Trophoblast cell (in vitro differentiated cells and primary cell): Measurements from ENCODE around the gene TTLL10.
"Not testable (repeated sequence)": the region's sequence is repeated elsewhere in the genome, so short reads cannot be mapped to it uniquely, and the experiment has no call there.

Source experiments
- DNase-seq, 2 donors: peaks; one replicate each; pipeline ENCODE4 v3.0.0-alpha.2; 2016
- H2AFZ ChIP-seq: 2 replicates; pipeline ENCODE4 v1.6.1; 2013; ENCODE audit warnings: low read length, moderate library complexity, mild to moderate bottlenecking; ENCODE audit not compliant: insufficient read depth, poor library complexity
- H2AK5ac ChIP-seq: 2 replicates; pipeline ENCODE4 v1.6.1; 2013; ENCODE audit warnings: mild to moderate bottlenecking, low read length
- H2BK120ac ChIP-seq: 2 replicates; pipeline ENCODE4 v1.6.1; 2013; ENCODE audit warnings: low read length, mild to moderate bottlenecking, moderate library complexity; ENCODE audit not compliant: insufficient read depth, poor library complexity
- H2BK12ac ChIP-seq: 2 replicates; pipeline ENCODE4 v1.6.1; 2013; ENCODE audit warnings: mild to moderate bottlenecking, low read length, moderate library complexity
- H2BK5ac ChIP-seq: 2 replicates; pipeline ENCODE4 v1.6.1; 2013; ENCODE audit warnings: low read length, low read depth, moderate library complexity, mild to moderate bottlenecking; ENCODE audit not compliant: poor library complexity
- H3K14ac ChIP-seq: 2 replicates; pipeline ENCODE4 v1.6.1; 2013; ENCODE audit warnings: mild to moderate bottlenecking, low read length
- H3K18ac ChIP-seq: 2 replicates; pipeline ENCODE4 v1.6.1; 2013; ENCODE audit warnings: mild to moderate bottlenecking, low read length
- H3K23ac ChIP-seq: 2 replicates; pipeline ENCODE4 v1.6.1; 2013; ENCODE audit warnings: low read length
- H3K27ac ChIP-seq: 2 replicates; pipeline ENCODE4 v1.5.1; 2013; ENCODE audit warnings: low read depth, mild to moderate bottlenecking, inconsistent platforms, low read length, moderate library complexity
- H3K27me3 ChIP-seq: 2 replicates; pipeline ENCODE4 v1.6.1; 2013; ENCODE audit warnings: inconsistent platforms, mild to moderate bottlenecking, low read length, moderate library complexity; ENCODE audit not compliant: insufficient read depth
- H3K36me3 ChIP-seq, 2 experiments: 1 replicate in 1 of 2; 2 replicates in 1 of 2; pipeline ENCODE4 v1.6.1; 2013; ENCODE audit warnings: low read length in 2 of 2, mild to moderate bottlenecking in 2 of 2, moderate library complexity in 1 of 2; ENCODE audit not compliant: insufficient read depth in 2 of 2, control insufficient read depth in 1 of 2
- H3K4ac ChIP-seq: 2 replicates; pipeline ENCODE4 v1.6.1; 2013; ENCODE audit warnings: low read depth, mild to moderate bottlenecking, low read length, moderate library complexity
- H3K4me1 ChIP-seq, 2 experiments: 1 replicate in 1 of 2; 2 replicates in 1 of 2; pipeline ENCODE4 v1.6.1; 2013; ENCODE audit warnings: low read length in 2 of 2, mild to moderate bottlenecking in 2 of 2, moderate library complexity in 1 of 2; ENCODE audit not compliant: insufficient read depth in 2 of 2, control insufficient read depth in 1 of 2
- H3K4me2 ChIP-seq: 2 replicates; pipeline ENCODE4 v1.6.1; 2013; ENCODE audit warnings: inconsistent platforms, mild to moderate bottlenecking, low read length, moderate library complexity
- H3K4me3 ChIP-seq: 2 replicates; pipeline ENCODE4 v1.5.1; 2013; ENCODE audit warnings: mild to moderate bottlenecking, low read depth, low read length, inconsistent platforms
- H3K79me1 ChIP-seq: one replicate; pipeline ENCODE4 v1.6.1; 2013; ENCODE audit warnings: low read length
- H3K79me2 ChIP-seq: 2 replicates; pipeline ENCODE4 v1.6.1; 2013; ENCODE audit warnings: low read length, mild to moderate bottlenecking; ENCODE audit not compliant: control insufficient read depth, insufficient read depth, poor library complexity
- H3K9ac ChIP-seq: 2 replicates; pipeline ENCODE4 v1.6.1; 2013; ENCODE audit warnings: mild to moderate bottlenecking, low read length
- H3K9me3 ChIP-seq: 2 replicates; pipeline ENCODE4 v1.6.1; 2013; ENCODE audit warnings: low read depth, mild to moderate bottlenecking, control low read depth, inconsistent platforms, low read length; ENCODE audit not compliant: insufficient read depth
- H4K12ac ChIP-seq: 2 replicates; pipeline ENCODE4 v1.6.1; 2013; ENCODE audit warnings: low read depth, mild to moderate bottlenecking, low read length, moderate library complexity
- H4K8ac ChIP-seq: 2 replicates; pipeline ENCODE4 v1.6.1; 2013; ENCODE audit warnings: low read depth, mild to moderate bottlenecking, low read length, moderate library complexity
- H4K91ac ChIP-seq: one replicate; pipeline ENCODE4 v1.6.1; 2013; ENCODE audit warnings: low read depth, mild to moderate bottlenecking, low read length, moderate library complexity
- WGBS: extraction: QIAGEN DNeasy Blood & Tissue Kit; methylation state at CpG from one replicate; pipeline ENCODE4 v1.1.7; 2013; ENCODE audit warnings: missing lambda C conversion rate; ENCODE audit not compliant: insufficient read length, insufficient coverage; ENCODE audit errors: extremely low coverage; 5-methylcytosine and 5-hydroxymethylcytosine counted together

Gene TTLL10

DNA sequence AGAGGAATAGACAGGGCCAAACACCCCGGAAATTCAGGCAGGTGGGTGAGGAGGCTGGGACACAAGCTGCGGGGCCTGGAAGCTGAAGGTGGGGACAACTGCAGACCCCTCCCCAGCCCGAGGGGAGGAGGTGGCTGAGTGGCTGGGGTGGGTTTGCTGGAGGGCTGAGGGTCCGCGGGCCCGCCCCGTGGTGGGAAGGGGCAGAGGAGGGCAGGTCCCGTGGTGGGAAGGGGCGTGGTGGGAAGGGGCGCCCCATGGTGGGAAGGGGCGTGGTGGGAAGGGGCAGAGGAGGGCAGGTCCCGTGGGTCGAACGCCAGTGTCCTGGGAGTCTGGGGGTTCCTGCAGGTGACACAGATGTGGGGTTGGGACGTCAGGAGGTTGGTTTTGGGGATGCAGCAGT, 24.3 kb upstream of the TTLL10 start:
- WGBS = no CpG with 5 or more reads among the region's 15 CpGs

DNA sequence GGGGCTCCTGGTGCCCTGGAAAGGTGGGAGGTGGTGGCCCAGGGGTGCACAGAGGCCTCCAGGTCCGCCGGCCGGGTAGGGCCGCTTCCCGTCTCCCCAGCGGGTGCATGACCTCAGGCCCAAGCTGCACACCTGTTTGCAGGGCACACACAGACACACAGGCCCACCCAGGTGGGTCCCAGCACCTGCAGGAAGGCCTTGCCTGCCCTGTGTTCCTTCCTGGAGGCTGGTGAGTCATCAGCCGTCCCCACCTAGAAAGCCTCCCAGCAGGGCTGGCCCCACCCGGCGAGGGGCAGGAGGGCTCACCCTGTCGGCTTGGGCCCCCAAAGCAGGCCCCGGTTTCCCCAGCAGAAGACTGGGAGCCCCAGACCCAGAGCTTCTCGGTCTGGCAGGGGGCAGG, 23.6 kb upstream of the TTLL10 start:
- no CpG with 5 or more reads among the region's 12 CpGs for WGBS
- Histone ChIP-seq H3K4ac (no peak overlapping the region), H3K79me1 (no peaks in the 10 kb centered on the region), H3K18ac (no peak overlapping the region), H2AFZ (no peak overlapping the region), H3K4me2 (no peak overlapping the region), H2AK5ac (no peak overlapping the region), H2BK120ac (no peak overlapping the region), H3K4me3 (no peak overlapping the region), H2BK5ac (no peak overlapping the region), H4K91ac (no peak overlapping the region), H3K36me3 (no peaks in the 10 kb centered on the region), H3K4me1 (no peaks in the 10 kb centered on the region), H4K12ac (no peak overlapping the region), H3K14ac (no peak overlapping the region), H3K9me3 (peaks cover 4% of the 10 kb centered on the region), H3K79me2 (no peaks in the 10 kb centered on the region), H2BK12ac (no peak overlapping the region), H3K23ac (no peak overlapping the region), H3K27ac (no peak overlapping the region), H3K9ac (no peak overlapping the region), H3K27me3 (no peaks in the 10 kb centered on the region), H4K8ac (no peak overlapping the region)
- DNase-seq = no peak

More for the DNA sequence above, 24.3 kb upstream of the TTLL10 start:
- no peak overlapping the region for H3K4ac ChIP-seq
- no peak overlapping the region for H2AFZ ChIP-seq
- DNase-seq = no peak
- H3K27ac ChIP-seq = no peak overlapping the region
- no peak overlapping the region for H3K4me2 ChIP-seq
- H3K14ac ChIP-seq = no peak overlapping the region
- no peak overlapping the region for H4K8ac ChIP-seq
- H2BK120ac ChIP-seq = no peak overlapping the region
- no peak overlapping the region for H3K18ac ChIP-seq
- no peak overlapping the region for H2BK12ac ChIP-seq
- no peak overlapping the region for H3K9ac ChIP-seq
- H3K4me3 ChIP-seq = no peak overlapping the region
- no peaks in the 10 kb centered on the region for H3K36me3 ChIP-seq
- H2AK5ac ChIP-seq = no peak overlapping the region
- no peaks in the 10 kb centered on the region for H3K79me2 ChIP-seq
- no peak overlapping the region for H4K91ac ChIP-seq
- H3K79me1 ChIP-seq = no peaks in the 10 kb centered on the region
- H2BK5ac ChIP-seq = no peak overlapping the region
- peaks cover 5% of the 10 kb centered on the region for H3K9me3 ChIP-seq
- H3K4me1 ChIP-seq = peaks cover 0 to 2% of the 10 kb centered on the region in 2 experiments
- H3K27me3 ChIP-seq = no peaks in the 10 kb centered on the region
- H4K12ac ChIP-seq = no peak overlapping the region
- no peak overlapping the region for H3K23ac ChIP-seq

DNA sequence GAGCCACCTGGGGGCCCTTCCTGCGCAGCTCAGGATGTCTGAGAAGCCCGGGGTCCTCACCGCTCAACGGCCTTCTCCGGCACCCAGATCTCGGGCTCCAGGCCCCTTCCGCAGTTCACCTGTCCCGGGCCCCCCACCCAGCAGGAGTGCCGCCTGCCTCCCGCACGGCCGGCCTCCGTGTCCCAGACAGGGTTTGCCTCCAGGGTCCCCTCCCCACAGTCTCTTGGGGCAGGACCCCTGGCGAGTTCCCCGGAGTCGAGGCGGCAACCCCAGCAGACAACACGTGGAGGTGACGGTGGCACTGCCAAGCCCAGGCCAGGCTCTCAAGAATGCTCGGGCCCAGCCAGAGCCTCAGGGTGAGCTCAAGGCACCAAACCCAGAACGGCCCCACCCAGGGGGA, 22.4 kb upstream of the TTLL10 start:
- H2BK5ac ChIP-seq = no peak overlapping the region
- no CpG with 5 or more reads among the region's 21 CpGs for WGBS

DNA sequence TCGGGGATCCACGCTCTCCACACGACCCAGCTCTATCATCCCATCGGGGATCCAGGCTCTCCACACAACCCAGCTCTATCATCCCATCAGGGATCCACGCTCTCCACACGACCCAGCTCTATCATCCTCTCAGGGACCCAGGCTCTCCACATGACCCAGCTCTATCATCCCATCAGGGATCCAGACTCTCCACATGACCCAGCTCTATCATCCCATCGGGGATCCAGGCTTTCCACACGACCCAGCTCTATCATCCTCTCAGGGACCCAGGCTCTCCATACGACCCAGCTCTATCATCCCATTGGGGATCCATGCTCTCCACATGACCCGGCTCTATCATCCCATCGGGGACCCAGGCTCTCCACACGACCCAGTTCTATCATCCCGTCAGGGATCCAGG, 21.2 kb upstream of the TTLL10 start:
- not testable (repeated sequence) for H3K9ac ChIP-seq, H3K4me3 ChIP-seq, H3K79me2 ChIP-seq, H3K14ac ChIP-seq, H3K9me3 ChIP-seq, H4K8ac ChIP-seq, H3K27me3 ChIP-seq, H3K4me1 ChIP-seq, H3K4ac ChIP-seq, H2BK5ac ChIP-seq, H3K27ac ChIP-seq, H4K12ac ChIP-seq, H3K79me1 ChIP-seq, H3K4me2 ChIP-seq, DNase-seq, H2BK120ac ChIP-seq, H2AK5ac ChIP-seq, H3K36me3 ChIP-seq, H2AFZ ChIP-seq, H3K23ac ChIP-seq, H2BK12ac ChIP-seq, H4K91ac ChIP-seq, H3K18ac ChIP-seq
- no CpG with 5 or more reads among the region's 13 CpGs for WGBS

More for the DNA sequence above, 22.4 kb upstream of the TTLL10 start:
- H3K14ac ChIP-seq = no peak overlapping the region
- H3K4me1 ChIP-seq = no peaks in the 10 kb centered on the region
- no peak overlapping the region for H2AFZ ChIP-seq
- H3K9ac ChIP-seq = no peak overlapping the region
- H3K9me3 ChIP-seq = peaks cover 8% of the 10 kb centered on the region
- H4K8ac ChIP-seq = no peak overlapping the region
- H3K4ac ChIP-seq = no peak overlapping the region
- no peaks in the 10 kb centered on the region for H3K27me3 ChIP-seq
- no peak overlapping the region for H3K27ac ChIP-seq
- no peak overlapping the region for H4K12ac ChIP-seq
- no peaks in the 10 kb centered on the region for H3K36me3 ChIP-seq
- no peaks in the 10 kb centered on the region for H3K79me2 ChIP-seq
- H2BK120ac ChIP-seq = no peak overlapping the region
- H2BK12ac ChIP-seq = no peak overlapping the region
- H2AK5ac ChIP-seq = no peak overlapping the region
- no peak overlapping the region for H3K23ac ChIP-seq
- no peak overlapping the region for H3K4me2 ChIP-seq
- no peaks in the 10 kb centered on the region for H3K79me1 ChIP-seq
- DNase-seq = no peak
- H4K91ac ChIP-seq = no peak overlapping the region
- H3K18ac ChIP-seq = no peak overlapping the region
- H3K4me3 ChIP-seq = no peak overlapping the region
